ENCODE data around the gene FRY. TPM values are rescaled to one million over a fixed set of nuclear protein-coding genes. Genes with fewer than 3 reads are reported as not detected.

Gene FRY
- total and polyA plus RNA-seq, 2 of the 13 experiments (the other 11 are each of a cell fraction or from before 2014, with no cell fraction given) = 8.2 to 13.1 TPM

GRCh38 chr13:32079587-32079986 is 48.0 kb downstream of the FRY start:
- Histone ChIP-seq H3K4me3 (replicated peaks in 1 of 3; ENCODE audit: insufficient read depth in 1 of 3, low read depth in 2 of 3, low read length in 3 of 3) (no peak overlapping the region), H2AFZ (ENCODE audit: low read length) (no peak overlapping the region), H3K9ac (ENCODE audit: insufficient read depth, low read depth, low read length) (no peak overlapping the region), H3K27me3 (ENCODE audit: control insufficient read depth in 1 of 2, insufficient read depth in 2 of 2, low read length in 2 of 2) (no peaks in the 10 kb centered on the region), H3K79me2 (ENCODE audit: insufficient read depth, low read length) (no peaks in the 10 kb centered on the region), H4K20me1 (ENCODE audit: insufficient read depth, low read length) (no peaks in the 10 kb centered on the region), H3K36me3 (replicated peaks in 1 of 2; ENCODE audit: control insufficient read depth in 1 of 2, insufficient read depth in 2 of 2, low read length in 2 of 2) (peaks cover 1 to 4% of the 10 kb centered on the region in 2 experiments; a peak in 1 of 5 replicates), H3K9me3 (ENCODE audit: low read length) (no peaks in the 10 kb centered on the region), H3K27ac (ENCODE audit: extremely low read length, insufficient read depth, low read length) (peak overlapping the region; percentile 66), H3K4me2 (ENCODE audit: low read depth, low read length) (0 out of 2 replicates have a peak overlapping the region, but pooled peaks have one; percentile 33), H3K4me1 (ENCODE audit: insufficient read depth, low read length) (peaks cover 88% of the 10 kb centered on the region)
- ATAC-seq (no peak), FAIRE-seq (no peak), DNase-seq (ENCODE audit: low spot score) (no peak)
- intact Hi-C loops (cut with micrococcal nuclease; ENCODE audit: unreplicated experiment) (no loop called here), in situ Hi-C loops (cut with HindIII; ENCODE audit: extremely low pct_ligation_motif_present, low pct_unique_long_range_greater_than_20kb) (no loop called here)
- CTCF ChIA-PET (ENCODE audit: low intra/inter-chr PET ratio, low total read pairs) = no interaction called here
- 79% methylated on average over 3 of the region's 3 CpGs for WGBS (ENCODE audit: low lambda C conversion rate)
- TF ChIP-seq ZNF44 (CRISPR knock-in tag; IDR thresholded peaks at IDR 0.05) (no peak), BCL3 (CRISPR knock-in tag; IDR thresholded peaks at IDR 0.05) (no peak), ZNF30 (CRISPR knock-in tag; IDR thresholded peaks at IDR 0.05) (no peak)
- BruUV-seq (replicated peaks) = no TSS peak
- POLR2A ChIA-PET = no interaction called here

- ATAC-seq (peak; percentile 91), DNase-seq (ENCODE audit: low spot score) (peak; percentile 90), FAIRE-seq (peak; percentile 55)
- Histone ChIP-seq H3K9ac (ENCODE audit: insufficient read depth, low read depth, low read length) (no peak overlapping the region; the same call in 1 of the 2 replicates), H4K20me1 (ENCODE audit: insufficient read depth, low read length) (no peaks in the 10 kb centered on the region), H3K27ac (ENCODE audit: extremely low read length, insufficient read depth, low read length) (peak overlapping the region; percentile 66), H3K27me3 (ENCODE audit: control insufficient read depth in 1 of 2, insufficient read depth in 2 of 2, low read length in 2 of 2) (no peaks in the 10 kb centered on the region), H3K4me3 (replicated peaks in 1 of 3; ENCODE audit: insufficient read depth in 1 of 3, low read depth in 2 of 3, low read length in 3 of 3) (no peak overlapping the region), H3K9me3 (ENCODE audit: low read length) (no peaks in the 10 kb centered on the region), H2AFZ (ENCODE audit: low read length) (no peak overlapping the region), H3K4me1 (ENCODE audit: insufficient read depth, low read length) (peaks cover 88% of the 10 kb centered on the region), H3K79me2 (ENCODE audit: insufficient read depth, low read length) (no peaks in the 10 kb centered on the region), H3K36me3 (replicated peaks in 1 of 2; ENCODE audit: control insufficient read depth in 1 of 2, insufficient read depth in 2 of 2, low read length in 2 of 2) (peaks cover 1 to 6% of the 10 kb centered on the region in 2 experiments; a peak in 1 of 5 replicates), H3K4me2 (ENCODE audit: low read depth, low read length) (peak overlapping the region; percentile 33)
- intact Hi-C loops (cut with micrococcal nuclease; ENCODE audit: unreplicated experiment) (loop anchor here (1.0 to 5.0 kb wide), 2 partner anchors 49 to 62 kb away; partner anchors contain the start of gene FRY), in situ Hi-C loops (cut with HindIII; ENCODE audit: extremely low pct_ligation_motif_present, low pct_unique_long_range_greater_than_20kb) (no loop called here)
- ChIA-PET CTCF (ENCODE audit: low intra/inter-chr PET ratio, low total read pairs) (no interaction called here), POLR2A (interaction anchor here (1.1 kb wide), 1 partner anchor 174 kb away, joined by 3 read pairs; no protein-coding TSS in a partner anchor)
- WGBS (ENCODE audit: low lambda C conversion rate) = 0% methylated on average over 1 of the region's 1 CpG
- BruUV-seq (replicated peaks) = no TSS peak
- TF ChIP-seq ZNF446 (CRISPR knock-in tag; IDR thresholded peaks at IDR 0.05) = no peak
- peak; percentile 53; the same call in 1 of the 2 replicates for TF ChIP-seq ZKSCAN8 (CRISPR knock-in tag; IDR thresholded peaks at IDR 0.05; ENCODE audit: borderline replicate concordance)
- TF ChIP-seq SMAD1 (CRISPR knock-in tag; IDR thresholded peaks at IDR 0.05; ENCODE audit: borderline replicate concordance, low read depth) = no peak
- peak; percentile 91 for TF ChIP-seq ARID5B (CRISPR knock-in tag; IDR thresholded peaks at IDR 0.05)
- 0 out of 2 replicates have a peak, but pooled peaks have one; percentile 17 for TF ChIP-seq ZNF652 (CRISPR knock-in tag; IDR thresholded peaks at IDR 0.05; ENCODE audit: borderline replicate concordance, low read depth)
- no peak for TF ChIP-seq ZNF138 (CRISPR knock-in tag; IDR thresholded peaks at IDR 0.05; ENCODE audit: low read depth)
- TF ChIP-seq ZNF572 (CRISPR knock-in tag; IDR thresholded peaks at IDR 0.05) = no peak
- no peak for TF ChIP-seq NR2C2 (CRISPR knock-in tag; IDR thresholded peaks at IDR 0.05; ENCODE audit: borderline replicate concordance)
These were observed 48.8 kb downstream of the FRY start for GRCh38 chr13:32080328-32080744.

All from HepG2 (cell line).